PC-3 (cell line): Measurements from ENCODE around the gene DAAM2. TPM values are rescaled to one million over a fixed set of nuclear protein-coding genes. Genes with fewer than 3 reads are reported as not detected.

Experiments used
- ATAC-seq: fragments of 200-7000 bp; cut with Tn5 transposase; 2 replicates; pipeline ENCODE4 v1.9.1; 2020; ENCODE audit warnings: mild to moderate bottlenecking, moderate library complexity
- BruUV-seq: library from RNA; stranded (reverse); fragments of 400-500 nt; replicated peaks from 2 replicates; lab custom pipeline; 2021; lab: Mats Ljungman, UMichigan
- CTCF ChIA-PET: fragments of 300-600 bp; sonication (Branson Sonifier 250); formaldehyde crosslinking; loops from one replicate; lab custom pipeline; 2022; ENCODE audit warnings: antibody characterized with exemption; lab: Charles Lee
- POLR2A ChIA-PET: fragments of 300-600 bp; sonication (Branson Sonifier 250); formaldehyde crosslinking; loops from one replicate; lab custom pipeline; 2022; ENCODE audit warnings: antibody characterized with exemption; ENCODE audit not compliant: unreplicated experiment; lab: Charles Lee
- DNase-seq: peaks from one replicate; pipeline ENCODE4 v3.0.0-alpha.2; 2015
- H2AFZ ChIP-seq: fragments of 300-600 bp; sonication (generic); 2 replicates; pipeline ENCODE4 v1.6.0; 2016; ENCODE audit warnings: antibody characterized with exemption, low read length
- H3F3A ChIP-seq: fragments of 300-600 bp; sonication (generic); one replicate; pipeline ENCODE4 v1.6.0; 2017; ENCODE audit warnings: antibody characterized with exemption, low read length, control low read depth, mild to moderate bottlenecking; ENCODE audit not compliant: unreplicated experiment
- H3K27ac ChIP-seq: fragments of 300-600 bp; sonication (generic); 2 replicates; pipeline ENCODE4 v1.5.1; 2016; ENCODE audit warnings: mild to moderate bottlenecking, low read length
- H3K27me3 ChIP-seq: fragments of 300-600 bp; sonication (generic); 2 replicates; pipeline ENCODE4 v1.6.1; 2016; ENCODE audit warnings: low read length, mixed read lengths
- H3K36me3 ChIP-seq: fragments of 300-600 bp; sonication (generic); 2 replicates; pipeline ENCODE4 v1.6.1; 2016; ENCODE audit warnings: low read depth, mixed run types, low read length, mixed read lengths
- H3K4me1 ChIP-seq: fragments of 300-600 bp; sonication (generic); 2 replicates; pipeline ENCODE4 v1.5.1; 2016; ENCODE audit warnings: low read length; ENCODE audit not compliant: insufficient read depth
- H3K4me2 ChIP-seq: fragments of 300-600 bp; sonication (generic); 2 replicates; pipeline ENCODE4 v1.6.0; 2016; ENCODE audit warnings: low read length
- H3K4me3 ChIP-seq: fragments of 300-600 bp; sonication (generic); 2 replicates; pipeline ENCODE4 v1.5.1; 2016; ENCODE audit warnings: mild to moderate bottlenecking, low read length, mixed read lengths
- H3K79me2 ChIP-seq: fragments of 300-600 bp; sonication (generic); 2 replicates; pipeline ENCODE4 v1.6.1; 2017; ENCODE audit warnings: low read length, mixed read lengths
- H3K9ac ChIP-seq: fragments of 300-600 bp; sonication (generic); 2 replicates; pipeline ENCODE4 v1.6.0; 2016; ENCODE audit warnings: mild to moderate bottlenecking, low read length
- H3K9me2 ChIP-seq: fragments of 300-600 bp; sonication (generic); replicated peaks from 2 replicates; pipeline ENCODE4 v1.6.1; 2016; ENCODE audit warnings: mixed run types, low read length, mixed read lengths
- H3K9me3 ChIP-seq: fragments of 300-600 bp; sonication (generic); 2 replicates; pipeline ENCODE4 v1.6.1; 2016; ENCODE audit warnings: low read length, mixed read lengths
- H4K20me1 ChIP-seq: fragments of 300-600 bp; sonication (generic); 2 replicates; pipeline ENCODE4 v1.6.1; 2016; ENCODE audit warnings: low read length, mixed read lengths
- EZH2 ChIP-seq: fragments of 300-600 bp; sonication (generic); IDR thresholded peaks from one replicate; pipeline ENCODE4 v1.6.1; 2017; ENCODE audit warnings: antibody characterized with exemption, mild to moderate bottlenecking, low read length; ENCODE audit not compliant: unreplicated experiment
- EZH2phosphoT487 ChIP-seq: fragments of 300-600 bp; sonication (generic); IDR thresholded peaks from 2 replicates; pipeline ENCODE4 v1.6.1; 2018; ENCODE audit warnings: mild to moderate bottlenecking, antibody characterized with exemption, low read length, borderline replicate concordance
- intact Hi-C: fragments of 100-400 bp; cut with micrococcal nuclease; formaldehyde crosslinking; loops from 2 replicates; pipeline ENCODE4 v1.9.0; 2023
- total RNA-seq: library from RNA; depleted of rRNA; stranded (reverse); fragments of >200 nt; gene quantifications from 2 replicates; pipeline ENCODE4 v1.2.3, GENCODE V29; 2014
- TF ChIP-seq, protein P1 (sequence below): fragments of 300-600 bp; sonication (generic); conservative IDR thresholded peaks from 2 replicates; pipeline ENCODE4 v1.5.1; 2017; ENCODE audit warnings: antibody characterized with exemption, low read depth, mild to moderate bottlenecking, low read length

DAAM2 gene
- total RNA-seq, 1 experiment from 2014 or later: not detected

DNA sequence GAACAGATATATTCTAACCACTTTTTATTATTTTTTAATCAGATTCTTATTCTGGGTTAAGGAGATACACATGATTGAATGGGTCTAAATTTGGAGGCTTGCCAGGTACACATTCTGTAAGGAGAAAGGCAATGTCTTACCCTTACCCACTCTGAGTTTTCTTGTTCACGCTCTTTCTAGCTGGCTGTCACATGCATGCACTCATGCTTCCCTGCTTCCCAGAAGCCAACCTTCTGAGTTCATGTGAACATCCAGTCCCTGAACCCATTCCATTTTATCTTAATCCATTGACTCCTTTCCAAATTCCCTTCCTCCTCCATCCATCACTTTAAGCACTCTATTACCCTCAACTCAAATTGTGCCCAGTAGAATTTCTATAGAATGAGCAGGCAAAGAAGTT, 159.5 kb downstream of the DAAM2 start:
- Histone ChIP-seq H4K20me1 (no peaks in the 10 kb centered on the region), H3K9me3 (peaks cover 3% of the 10 kb centered on the region; the same call in 1 of the 2 replicates), H3K27me3 (peaks cover 7% of the 10 kb centered on the region), H3K4me3 (no peak overlapping the region), H3F3A (no peaks in the 10 kb centered on the region), H3K79me2 (no peaks in the 10 kb centered on the region), H2AFZ (no peak overlapping the region), H3K36me3 (no peaks in the 10 kb centered on the region), H3K4me1 (no peaks in the 10 kb centered on the region), H3K27ac (no peak overlapping the region), H3K9me2 (no peaks in the 10 kb centered on the region), H3K9ac (no peak overlapping the region), H3K4me2 (no peak overlapping the region)
- no TSS peak for BruUV-seq
- intact Hi-C loops: no loop called here
- DNase-seq (no peak), ATAC-seq (no peak)
- ChIA-PET POLR2A (no interaction called here), CTCF (no interaction called here)
- TF ChIP-seq EZH2phosphoT487 (no peak), EZH2 (no peak)
- TF ChIP-seq, protein P1, sequence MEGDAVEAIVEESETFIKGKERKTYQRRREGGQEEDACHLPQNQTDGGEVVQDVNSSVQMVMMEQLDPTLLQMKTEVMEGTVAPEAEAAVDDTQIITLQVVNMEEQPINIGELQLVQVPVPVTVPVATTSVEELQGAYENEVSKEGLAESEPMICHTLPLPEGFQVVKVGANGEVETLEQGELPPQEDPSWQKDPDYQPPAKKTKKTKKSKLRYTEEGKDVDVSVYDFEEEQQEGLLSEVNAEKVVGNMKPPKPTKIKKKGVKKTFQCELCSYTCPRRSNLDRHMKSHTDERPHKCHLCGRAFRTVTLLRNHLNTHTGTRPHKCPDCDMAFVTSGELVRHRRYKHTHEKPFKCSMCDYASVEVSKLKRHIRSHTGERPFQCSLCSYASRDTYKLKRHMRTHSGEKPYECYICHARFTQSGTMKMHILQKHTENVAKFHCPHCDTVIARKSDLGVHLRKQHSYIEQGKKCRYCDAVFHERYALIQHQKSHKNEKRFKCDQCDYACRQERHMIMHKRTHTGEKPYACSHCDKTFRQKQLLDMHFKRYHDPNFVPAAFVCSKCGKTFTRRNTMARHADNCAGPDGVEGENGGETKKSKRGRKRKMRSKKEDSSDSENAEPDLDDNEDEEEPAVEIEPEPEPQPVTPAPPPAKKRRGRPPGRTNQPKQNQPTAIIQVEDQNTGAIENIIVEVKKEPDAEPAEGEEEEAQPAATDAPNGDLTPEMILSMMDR: no peak

DNA sequence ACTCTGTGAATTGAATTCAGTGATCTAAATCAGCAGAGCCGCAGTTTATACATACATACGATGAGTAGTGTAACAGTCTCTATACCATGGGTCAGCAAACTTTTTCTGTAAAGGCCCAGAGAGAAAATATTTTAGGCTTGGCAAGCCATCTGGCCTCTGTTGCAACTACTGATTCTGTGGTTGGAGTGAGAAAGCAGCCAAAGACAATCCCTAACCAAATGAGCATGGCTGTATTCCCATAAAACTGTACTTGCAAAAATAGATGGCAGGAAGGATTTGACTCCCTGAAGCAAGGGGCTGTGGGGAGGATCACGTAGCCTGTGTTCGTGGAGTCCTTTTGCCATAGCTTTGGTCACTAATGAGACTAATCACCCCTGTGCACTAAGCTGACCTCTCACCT, 160.0 kb downstream of the DAAM2 start:
- Histone ChIP-seq H3K27ac (no peak overlapping the region), H2AFZ (no peak overlapping the region), H3K4me2 (no peak overlapping the region), H3K9me2 (no peaks in the 10 kb centered on the region), H3K4me1 (no peaks in the 10 kb centered on the region), H3K9ac (no peak overlapping the region), H3K4me3 (no peak overlapping the region), H3K27me3 (peaks cover 3% of the 10 kb centered on the region), H3K36me3 (no peaks in the 10 kb centered on the region), H3K9me3 (peaks cover 3% of the 10 kb centered on the region; the same call in 1 of the 2 replicates), H4K20me1 (no peaks in the 10 kb centered on the region), H3K79me2 (no peaks in the 10 kb centered on the region), H3F3A (no peaks in the 10 kb centered on the region)
- BruUV-seq: no TSS peak
- TF ChIP-seq EZH2phosphoT487 (no peak), EZH2 (no peak)
- TF ChIP-seq, protein P1: no peak
- ATAC-seq: no peak
- no peak for DNase-seq
- ChIA-PET CTCF (no interaction called here), POLR2A (no interaction called here)
- intact Hi-C loops: no loop called here

DNA sequence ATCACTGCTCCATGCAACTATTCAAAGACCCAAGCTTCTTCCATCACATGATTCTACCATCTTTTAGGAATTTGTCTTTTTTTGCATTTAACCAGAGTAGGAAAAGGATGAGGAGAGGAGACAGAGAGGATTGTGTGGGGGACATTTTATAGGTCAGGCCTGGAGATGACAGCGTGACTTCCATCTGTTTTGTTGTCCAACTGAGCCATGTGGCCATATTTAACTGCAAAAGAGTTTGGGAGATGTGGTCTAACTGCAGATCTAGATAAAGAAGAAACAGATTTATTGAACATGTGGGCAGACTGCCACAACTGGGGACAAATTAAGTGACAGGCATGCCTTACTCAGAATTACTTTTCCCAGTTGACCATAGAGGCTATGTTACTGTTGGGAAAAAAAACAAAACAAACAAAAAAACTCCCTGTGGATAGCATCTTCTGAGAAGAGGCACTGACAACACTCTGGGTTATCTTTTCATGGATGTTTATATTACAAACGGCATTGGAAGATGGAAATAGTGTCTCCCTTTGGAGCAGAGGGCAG, 161.0 kb downstream of the DAAM2 start:
- no peaks in the 10 kb centered on the region for H3K79me2 ChIP-seq
- H3K4me2 ChIP-seq: no peak overlapping the region
- no peaks in the 10 kb centered on the region for H3K4me1 ChIP-seq
- TF ChIP-seq EZH2phosphoT487 (no peak), EZH2 (no peak)
- TF ChIP-seq, protein P1: no peak
- H2AFZ ChIP-seq: no peak overlapping the region
- no peaks in the 10 kb centered on the region for H3K9me2 ChIP-seq
- no peak overlapping the region for H3K9ac ChIP-seq
- ChIA-PET POLR2A (no interaction called here), CTCF (no interaction called here)
- intact Hi-C loops: no loop called here
- H4K20me1 ChIP-seq: no peaks in the 10 kb centered on the region
- ATAC-seq (no peak), DNase-seq (no peak)
- H3K27me3 ChIP-seq: no peaks in the 10 kb centered on the region
- no TSS peak for BruUV-seq
- peaks cover 3% of the 10 kb centered on the region; the same call in 1 of the 2 replicates for H3K9me3 ChIP-seq
- no peaks in the 10 kb centered on the region for H3F3A ChIP-seq
- H3K27ac ChIP-seq: no peak overlapping the region
- H3K4me3 ChIP-seq: no peak overlapping the region
- no peaks in the 10 kb centered on the region for H3K36me3 ChIP-seq
